ENCODE measurements around the gene UTS2R. TPM values are rescaled to one million over a fixed set of nuclear protein-coding genes. Genes with fewer than 3 reads are reported as not detected.

The UTS2R gene
- total RNA-seq, 1 donor from 2014 or later, result not detected

- Mint-ChIP-seq H3K4me1 (ENCODE audit: low read depth) (peaks cover 13% of the 10 kb centered on the region), H3K27me3 (ENCODE audit: insufficient read depth) (peaks cover 7% of the 10 kb centered on the region), H3K4me3 (no peak overlapping the region), H3K9me3 (no peaks in the 10 kb centered on the region), H3K27ac (no peak overlapping the region), H3K36me3 (ENCODE audit: low read depth) (peaks cover 3% of the 10 kb centered on the region)
- DNase-seq (ENCODE audit: low spot score), result no peak
- intact Hi-C loops (cut with micrococcal nuclease), result no loop called here
Observed at GRCh38 chr17:82329683-82330321, 41.8 kb upstream of the UTS2R start.

- Mint-ChIP-seq H3K4me1 (ENCODE audit: low read depth) (peaks cover 17% of the 10 kb centered on the region), H3K4me3 (no peak overlapping the region), H3K27ac (peak overlapping the region; percentile 23), H3K9me3 (no peaks in the 10 kb centered on the region), H3K36me3 (ENCODE audit: low read depth) (peaks cover 1% of the 10 kb centered on the region), H3K27me3 (ENCODE audit: insufficient read depth) (peaks cover 7% of the 10 kb centered on the region)
- intact Hi-C loops (cut with micrococcal nuclease), result no loop called here
- DNase-seq (ENCODE audit: low spot score), result no peak
Observed at GRCh38 chr17:82330322-82331239, 41.0 kb upstream of the UTS2R start.

GRCh38 chr17:82331345-82331939 lies 40.1 kb upstream of the UTS2R start:
- no peak overlapping the region for H3K27ac Mint-ChIP-seq
- H3K36me3 Mint-ChIP-seq (ENCODE audit: low read depth), result no peaks in the 10 kb centered on the region
- peaks cover 23% of the 10 kb centered on the region for H3K4me1 Mint-ChIP-seq (ENCODE audit: low read depth)
- H3K9me3 Mint-ChIP-seq, result no peaks in the 10 kb centered on the region
- no peak for DNase-seq (ENCODE audit: low spot score)
- H3K4me3 Mint-ChIP-seq, result peak overlapping the region; percentile 49
- H3K27me3 Mint-ChIP-seq (ENCODE audit: insufficient read depth), result peaks cover 7% of the 10 kb centered on the region
- intact Hi-C loops (cut with micrococcal nuclease), result no loop called here

GRCh38 chr17:82332669-82333278 lies 38.8 kb upstream of the UTS2R start:
- Mint-ChIP-seq H3K9me3 (no peaks in the 10 kb centered on the region), H3K27ac (peak overlapping the region; percentile 18), H3K27me3 (ENCODE audit: insufficient read depth) (peaks cover 7% of the 10 kb centered on the region), H3K4me3 (peak overlapping the region; percentile 81), H3K4me1 (ENCODE audit: low read depth) (peaks cover 23% of the 10 kb centered on the region), H3K36me3 (ENCODE audit: low read depth) (no peaks in the 10 kb centered on the region)
- intact Hi-C loops (cut with micrococcal nuclease), result loop anchor here (1.0 kb wide), 1 partner anchor 34 kb away; no protein-coding TSS in a partner anchor
- DNase-seq (ENCODE audit: low spot score), result no peak

GRCh38 chr17:82333279-82334171 lies 38.0 kb upstream of the UTS2R start, which contains the start of gene SECTM1:
Gene SECTM1, minus strand, starts transcription at chr17:82333766. Its CDS starts 6,526 bp downstream, at chr17:82327240.
- Mint-ChIP-seq H3K27me3 (ENCODE audit: insufficient read depth) (peaks cover 10% of the 10 kb centered on the region), H3K36me3 (ENCODE audit: low read depth) (no peaks in the 10 kb centered on the region), H3K4me3 (peak within 1 kb of the TSS; percentile 91), H3K27ac (peak within 1 kb of the TSS; percentile 18), H3K9me3 (no peaks in the 10 kb centered on the region), H3K4me1 (ENCODE audit: low read depth) (peaks cover 25% of the 10 kb centered on the region)
- intact Hi-C loops (cut with micrococcal nuclease), result loop anchor here (1.0 kb wide), 1 partner anchor 35 kb away; no protein-coding TSS in a partner anchor
- no peak for DNase-seq (ENCODE audit: low spot score)

GRCh38 chr17:82334204-82334621 lies 37.4 kb upstream of the UTS2R start:
- H3K36me3 Mint-ChIP-seq (ENCODE audit: low read depth), result no peaks in the 10 kb centered on the region
- H3K27ac Mint-ChIP-seq, result no peak overlapping the region
- peaks cover 13% of the 10 kb centered on the region for H3K27me3 Mint-ChIP-seq (ENCODE audit: insufficient read depth)

GRCh38 chr17:82334622-82335394 lies 36.8 kb upstream of the UTS2R start:
- Mint-ChIP-seq H3K27me3 (ENCODE audit: insufficient read depth) (peaks cover 13% of the 10 kb centered on the region), H3K27ac (peak overlapping the region; percentile 91)
- intact Hi-C loops (cut with micrococcal nuclease), result no loop called here

More at GRCh38 chr17:82334204-82334621, 37.4 kb upstream of the UTS2R start:
- no peak for DNase-seq (ENCODE audit: low spot score)
- peak overlapping the region; percentile 91 for H3K4me3 Mint-ChIP-seq
- no peaks in the 10 kb centered on the region for H3K9me3 Mint-ChIP-seq
- peaks cover 30% of the 10 kb centered on the region for H3K4me1 Mint-ChIP-seq (ENCODE audit: low read depth)
- intact Hi-C loops (cut with micrococcal nuclease), result no loop called here

GRCh38 chr17:82338858-82339633 lies 32.5 kb upstream of the UTS2R start:
- DNase-seq (ENCODE audit: low spot score), result no peak
- Mint-ChIP-seq H3K36me3 (ENCODE audit: low read depth) (peaks cover 1% of the 10 kb centered on the region), H3K27ac (no peak overlapping the region), H3K27me3 (ENCODE audit: insufficient read depth) (peaks cover 10% of the 10 kb centered on the region), H3K4me1 (ENCODE audit: low read depth) (peaks cover 25% of the 10 kb centered on the region), H3K4me3 (no peak overlapping the region), H3K9me3 (no peaks in the 10 kb centered on the region)
- intact Hi-C loops (cut with micrococcal nuclease), result no loop called here

More at GRCh38 chr17:82334622-82335394, 36.8 kb upstream of the UTS2R start:
- Mint-ChIP-seq H3K4me3 (peak overlapping the region; percentile 91), H3K4me1 (ENCODE audit: low read depth) (peaks cover 30% of the 10 kb centered on the region), H3K9me3 (no peaks in the 10 kb centered on the region), H3K36me3 (ENCODE audit: low read depth) (no peaks in the 10 kb centered on the region)
- DNase-seq (ENCODE audit: low spot score), result no peak

- peaks cover 10% of the 10 kb centered on the region for H3K27me3 Mint-ChIP-seq (ENCODE audit: insufficient read depth)
- peaks cover 19% of the 10 kb centered on the region for H3K4me1 Mint-ChIP-seq (ENCODE audit: low read depth)
- intact Hi-C loops (cut with micrococcal nuclease), result no loop called here
- H3K9me3 Mint-ChIP-seq, result no peaks in the 10 kb centered on the region
- H3K27ac Mint-ChIP-seq, result no peak overlapping the region
- peaks cover 1% of the 10 kb centered on the region for H3K36me3 Mint-ChIP-seq (ENCODE audit: low read depth)
- DNase-seq (ENCODE audit: low spot score), result no peak
- no peak overlapping the region for H3K4me3 Mint-ChIP-seq
Observed at GRCh38 chr17:82339634-82340580, 31.7 kb upstream of the UTS2R start.

All from activated T-helper 1 cell treated with anti-CD3 and anti-CD28 coated beads, Interleukin-12 subunit alpha, Interleukin-12 subunit beta, Interleukin-2, Interleukin-4 antibody, amounts not matched to agents 30 ng/mL and 10 ng/mL and 1 ng/mL, durations not matched to agents 14 hours and 24 hours and 36 hours (primary cell).